Occipital lobe (tissue), 2 donors: ENCODE results near the gene CASP5. TPM values are rescaled to one million over a fixed set of nuclear protein-coding genes. Genes with fewer than 3 reads are reported as not detected.
"Not testable (repeated sequence)": the region's sequence is repeated elsewhere in the genome, so short reads cannot be mapped to it uniquely, and the experiment has no call there.

ENCODE experiments used
- DNase-seq: peaks from one replicate; lab custom pipeline; 2025; lab: John Stamatoyannopoulos, UW
- total RNA-seq: library from RNA; depleted of rRNA; stranded (reverse); fragments of >200 nt; gene quantifications from one replicate; pipeline ENCODE4 v1.2.3, GENCODE V29; 2014

CASP5 gene
- total RNA-seq = 0.47 TPM

DNA sequence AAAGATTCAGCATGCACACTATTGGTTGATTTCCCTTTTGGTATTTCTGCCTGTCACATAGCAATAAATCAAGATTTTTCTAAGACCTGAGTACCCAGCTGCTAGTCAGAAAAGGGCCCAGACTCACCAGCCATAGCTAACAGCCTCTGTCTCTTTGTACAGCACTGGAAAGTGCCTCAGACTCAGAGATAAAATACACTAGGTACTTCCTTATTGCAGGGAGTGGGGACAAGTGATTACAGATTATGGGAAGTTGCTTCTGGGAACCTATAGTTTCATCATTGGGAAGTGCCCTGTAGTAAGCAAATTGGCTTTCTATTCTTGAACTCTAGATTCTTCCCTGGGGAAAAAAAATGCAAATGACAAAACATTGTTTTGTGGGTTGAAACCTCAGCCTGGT is at the start of gene CASP5:
TSS of gene CASP5 (minus strand) at position 166 of the 400 bp plus-strand sequence. CDS start at position 134, 32 bp downstream.
- no peak for DNase-seq

DNA sequence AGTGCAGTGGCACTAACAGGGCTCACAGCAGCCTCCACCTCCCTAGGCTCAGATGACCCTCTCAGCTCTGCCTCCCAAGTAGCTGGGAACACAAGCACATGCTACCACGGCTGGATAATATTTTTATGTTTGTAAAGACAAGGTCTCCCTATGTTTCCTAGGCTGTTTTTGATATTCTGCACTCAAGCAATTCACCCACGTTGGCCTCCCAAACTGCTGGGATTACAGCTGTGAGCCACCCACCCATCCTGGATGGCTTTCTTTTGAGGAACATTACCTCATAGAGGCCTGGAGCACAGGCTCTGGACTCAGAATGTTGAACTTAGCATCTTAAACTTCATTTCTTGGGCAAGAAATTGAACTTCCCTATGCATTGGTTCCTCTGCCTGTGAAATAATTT is 49.1 kb upstream of the CASP5 start:
- DNase-seq = not testable (repeated sequence)

GRCh38 chr11:105071089-105071732 is 48.2 kb upstream of the CASP5 start:
- DNase-seq = no peak

- no peak for DNase-seq
Observed at GRCh38 chr11:105070306-105070705, 47.3 kb upstream of the CASP5 start.

DNA sequence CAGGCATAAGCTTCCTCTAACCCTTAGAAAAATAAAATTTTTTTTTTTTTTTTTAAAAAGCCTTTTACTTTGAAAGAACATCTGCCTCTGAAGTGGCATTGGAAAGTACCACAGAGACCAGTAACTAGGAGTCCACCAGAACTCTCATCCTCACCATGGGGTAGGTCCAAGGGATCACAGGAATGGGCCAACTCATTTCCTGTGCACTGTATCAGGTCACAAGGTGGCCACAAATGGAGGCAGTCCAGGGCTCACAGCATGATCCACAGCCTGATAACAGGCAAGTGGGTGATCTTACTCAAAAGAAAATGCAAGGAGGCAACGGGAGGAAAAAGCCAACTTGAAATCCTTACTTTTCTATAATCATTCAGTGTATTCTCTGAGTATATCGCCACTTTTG is 46.8 kb upstream of the CASP5 start:
- DNase-seq = not testable (repeated sequence)

GRCh38 chr11:105063245-105063941 is 40.4 kb upstream of the CASP5 start:
- DNase-seq = not testable (repeated sequence)

- DNase-seq = no peak
Observed at GRCh38 chr11:105057432-105057831, 34.5 kb upstream of the CASP5 start.

DNA sequence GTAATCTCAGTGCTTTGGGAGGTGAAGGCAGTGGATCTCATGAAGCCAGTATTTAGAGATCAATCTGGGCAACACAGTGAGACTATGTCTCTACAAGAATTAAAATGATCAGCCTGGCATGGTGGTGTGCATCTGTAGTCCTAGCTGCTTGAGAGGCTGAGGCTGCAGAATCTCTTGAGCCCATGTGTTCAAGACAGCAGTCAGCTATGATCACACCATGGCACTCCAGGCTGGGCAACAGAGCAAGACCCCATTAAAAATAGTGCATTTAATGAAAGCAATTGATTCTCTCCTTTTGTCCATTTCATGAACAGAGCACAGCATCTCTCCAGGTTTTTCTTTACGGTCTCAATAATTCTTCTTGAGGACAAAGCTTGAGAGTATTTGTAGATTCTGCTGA is 33.5 kb upstream of the CASP5 start:
- no peak for DNase-seq

GRCh38 chr11:105054723-105055493 is 31.9 kb upstream of the CASP5 start:
- no peak for DNase-seq

GRCh38 chr11:105052487-105052886 is 29.5 kb upstream of the CASP5 start:
- DNase-seq = no peak

GRCh38 chr11:105051559-105051958 is 28.6 kb upstream of the CASP5 start:
- no peak for DNase-seq

- DNase-seq = no peak
Observed at GRCh38 chr11:105049481-105049880, 26.5 kb upstream of the CASP5 start.

DNA sequence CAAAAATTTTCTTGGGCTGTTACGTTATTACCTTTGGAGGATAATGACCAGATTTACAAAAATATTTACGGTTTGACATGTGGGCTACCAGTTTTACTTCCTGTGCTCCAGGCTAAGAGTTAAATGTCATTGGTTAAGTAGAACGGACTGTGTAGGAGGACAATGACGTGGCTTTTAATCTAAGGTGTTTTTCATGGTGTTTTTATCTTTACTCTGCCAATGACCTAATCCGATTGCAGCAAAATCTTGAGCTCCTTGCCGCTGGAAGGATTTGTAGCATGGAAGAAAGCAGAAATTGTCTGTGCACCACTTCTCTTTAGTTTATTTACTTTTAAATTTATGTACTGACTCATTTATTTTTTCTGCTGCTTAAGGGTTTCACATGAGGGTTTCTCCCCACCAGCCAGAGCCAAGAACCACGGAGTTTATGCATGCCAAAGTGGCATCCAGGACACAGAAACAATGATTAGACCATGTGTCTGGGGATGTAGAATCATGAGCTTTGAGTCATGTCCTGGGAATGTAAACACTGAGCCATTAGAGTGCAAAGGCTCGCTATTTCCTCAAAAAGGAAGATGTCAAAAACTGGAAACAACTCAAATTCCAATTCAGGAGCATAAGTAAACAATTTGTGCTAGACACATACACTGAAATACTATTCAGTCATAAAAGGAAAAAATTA is 24.1 kb upstream of the CASP5 start:
- no peak for DNase-seq

- DNase-seq = no peak
Observed at GRCh38 chr11:105045676-105046296, 22.8 kb upstream of the CASP5 start.

- not testable (repeated sequence) for DNase-seq
Observed at GRCh38 chr11:105044557-105045524, 21.9 kb upstream of the CASP5 start, which contains the start of gene CARD16. CARD16 (minus strand) TSS chr11:105045335; CDS start chr11:105045297, 38 bp downstream.

DNA sequence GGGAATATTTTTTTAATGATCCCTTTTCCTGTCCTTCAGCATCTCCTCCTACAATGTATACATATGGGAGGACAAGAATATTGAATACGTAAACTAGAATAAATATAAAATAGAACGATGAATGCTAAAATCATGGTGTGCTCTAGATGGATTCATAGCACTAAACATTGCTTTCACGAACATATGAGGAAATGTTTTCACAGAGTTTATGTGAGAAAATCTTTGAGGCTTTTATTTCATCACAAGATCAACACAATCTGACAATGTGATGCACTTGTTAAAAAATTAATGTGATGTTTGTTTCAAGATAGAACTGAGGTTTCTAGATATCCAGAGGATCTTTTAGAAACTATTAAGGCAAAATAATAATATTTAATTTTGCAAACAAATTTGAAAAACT is 19.2 kb upstream of the CASP5 start:
- no peak for DNase-seq

DNA sequence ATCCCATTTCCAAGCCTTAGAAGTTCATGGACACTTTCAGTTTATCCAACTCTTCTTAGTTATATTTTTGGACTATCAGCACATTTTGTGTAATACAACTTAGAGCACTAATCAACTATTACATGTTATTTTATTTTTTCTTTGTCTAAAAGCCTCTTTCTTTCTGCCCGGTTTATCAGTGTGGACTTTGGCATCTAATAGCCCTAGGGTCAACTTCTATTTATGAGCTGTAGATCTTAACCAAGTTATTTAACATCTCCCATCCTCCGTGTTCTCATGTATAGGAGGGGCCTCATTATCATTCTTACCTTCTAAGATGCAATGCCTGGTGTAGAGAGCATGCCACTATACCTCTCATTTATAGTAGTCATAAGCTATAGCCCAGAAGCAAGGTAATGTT is 17.7 kb upstream of the CASP5 start:
- no peak for DNase-seq

DNA sequence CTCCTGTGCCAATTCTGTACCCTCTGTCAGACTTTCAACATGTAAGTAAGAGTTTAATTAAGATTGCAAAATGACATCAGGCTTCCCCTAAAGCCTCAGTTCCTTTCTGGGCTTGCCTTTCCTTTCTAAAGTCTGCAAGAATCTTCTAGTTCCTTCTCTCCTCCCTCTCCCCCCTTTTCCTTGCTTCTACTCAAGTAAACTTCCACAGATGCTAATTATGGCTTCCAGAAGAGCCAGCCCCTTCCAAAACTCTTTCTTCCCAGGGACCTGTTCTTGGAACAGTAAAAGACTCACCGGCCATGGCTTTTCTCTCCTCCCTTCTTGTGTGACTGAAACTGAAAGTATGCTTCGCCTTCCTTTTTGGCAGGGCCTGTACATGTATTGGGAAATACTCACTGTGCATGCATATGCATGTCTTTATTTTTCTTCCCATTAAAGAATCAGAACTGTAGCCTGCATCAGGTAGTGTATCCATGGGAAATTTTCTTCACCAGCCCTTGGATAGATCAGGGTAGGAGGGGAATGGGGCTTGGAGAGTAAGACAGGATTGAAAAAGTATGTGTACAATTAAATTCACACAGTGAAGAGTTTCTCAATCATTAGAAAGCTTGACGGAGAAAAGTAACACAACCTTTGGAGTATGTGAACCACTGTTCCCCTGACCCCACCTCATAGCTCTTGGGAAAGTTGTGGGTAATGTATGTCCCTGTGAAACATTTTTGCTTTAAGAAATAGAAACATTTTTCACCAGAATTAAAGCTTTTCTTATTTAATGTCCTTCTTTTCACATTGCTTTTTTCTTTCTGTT is 12.0 kb upstream of the CASP5 start, which contains the start of gene CASP1:
TSS of gene CASP1 (minus strand) at position 332 of the 808 bp plus-strand sequence. CDS start at position 301, 31 bp downstream.
- DNase-seq = no peak

DNA sequence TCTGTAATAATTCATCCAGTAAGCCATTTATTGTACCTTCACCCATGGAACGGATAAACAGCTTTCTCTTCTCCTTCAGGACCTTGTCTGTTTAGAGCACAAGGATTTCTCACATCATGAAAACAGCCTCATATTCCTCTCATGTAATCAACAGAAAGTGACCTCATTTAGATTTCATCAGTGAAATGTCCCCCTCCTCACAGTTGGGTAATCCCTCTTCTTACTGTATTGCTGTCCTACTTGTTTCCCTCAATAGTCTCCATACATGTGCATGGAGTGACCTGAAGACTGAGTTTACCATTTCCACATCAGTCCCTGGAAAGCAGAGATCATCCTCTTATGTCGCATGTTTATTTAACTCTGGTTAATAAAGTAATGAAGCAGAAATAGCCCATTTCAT is 11.4 kb upstream of the CASP5 start:
- DNase-seq = not testable (repeated sequence)
